ENCODE measurements around the gene B4GALNT2. TPM values are rescaled to one million over a fixed set of nuclear protein-coding genes. Genes with fewer than 3 reads are reported as not detected.

Gene B4GALNT2
- total and polyA plus RNA-seq, 2 of the 13 experiments (the other 11 are each of a cell fraction or from before 2014, with no cell fraction given), result not detected

DNA sequence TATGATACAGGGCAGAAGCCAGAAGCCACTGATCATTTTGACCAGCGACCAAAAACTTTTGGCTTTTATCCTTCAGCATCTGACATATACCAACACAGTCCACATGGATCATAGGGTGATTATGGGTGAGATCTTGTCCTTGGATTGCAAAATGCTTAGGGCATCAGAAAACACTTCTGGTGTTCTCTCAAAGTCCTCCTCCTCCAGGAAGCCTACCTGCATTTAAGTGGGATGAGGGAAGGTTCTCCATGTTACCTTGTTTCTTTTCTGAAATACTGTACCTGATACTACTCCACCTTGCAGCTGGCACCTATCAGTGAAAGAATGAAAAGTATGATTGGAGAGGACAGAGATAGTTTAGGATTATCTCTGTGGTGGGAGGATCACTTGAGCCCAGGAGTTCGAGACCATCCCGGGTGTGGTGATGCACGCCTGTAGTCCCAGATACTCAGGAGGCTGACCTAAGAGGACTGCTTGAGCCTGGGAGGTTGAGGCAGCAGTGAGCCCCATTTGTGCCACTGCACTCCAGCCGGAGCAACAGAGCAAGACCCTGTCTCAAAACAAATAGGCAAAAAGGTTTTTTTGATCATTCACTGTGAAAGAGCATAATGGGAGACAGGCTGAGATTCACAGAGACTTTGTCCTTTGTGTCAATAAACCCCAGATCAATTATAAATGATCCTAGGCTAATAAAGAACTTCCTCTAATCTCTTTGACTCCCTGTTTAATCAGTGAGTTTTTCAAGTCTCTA is 46.8 kb upstream of the B4GALNT2 start (continued):
- TF ChIP-seq, protein P1, sequence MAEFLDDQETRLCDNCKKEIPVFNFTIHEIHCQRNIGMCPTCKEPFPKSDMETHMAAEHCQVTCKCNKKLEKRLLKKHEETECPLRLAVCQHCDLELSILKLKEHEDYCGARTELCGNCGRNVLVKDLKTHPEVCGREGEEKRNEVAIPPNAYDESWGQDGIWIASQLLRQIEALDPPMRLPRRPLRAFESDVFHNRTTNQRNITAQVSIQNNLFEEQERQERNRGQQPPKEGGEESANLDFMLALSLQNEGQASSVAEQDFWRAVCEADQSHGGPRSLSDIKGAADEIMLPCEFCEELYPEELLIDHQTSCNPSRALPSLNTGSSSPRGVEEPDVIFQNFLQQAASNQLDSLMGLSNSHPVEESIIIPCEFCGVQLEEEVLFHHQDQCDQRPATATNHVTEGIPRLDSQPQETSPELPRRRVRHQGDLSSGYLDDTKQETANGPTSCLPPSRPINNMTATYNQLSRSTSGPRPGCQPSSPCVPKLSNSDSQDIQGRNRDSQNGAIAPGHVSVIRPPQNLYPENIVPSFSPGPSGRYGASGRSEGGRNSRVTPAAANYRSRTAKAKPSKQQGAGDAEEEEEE (CRISPR knock-in tag; IDR thresholded peaks at IDR 0.05; ENCODE audit: borderline replicate concordance), result no peak
- TF ChIP-seq GLI4 (CRISPR knock-in tag; IDR thresholded peaks at IDR 0.05; ENCODE audit: borderline replicate concordance), result no peak
- TF ChIP-seq SCMH1 (CRISPR knock-in tag; IDR thresholded peaks at IDR 0.05; ENCODE audit: borderline replicate concordance), result no peak
- no peak for TF ChIP-seq ZNF678 (CRISPR knock-in tag; IDR thresholded peaks at IDR 0.05)
- TF ChIP-seq NFIC (IDR thresholded peaks at IDR 0.05; ENCODE audit: low read length), result no peak
- TF ChIP-seq, protein P2, sequence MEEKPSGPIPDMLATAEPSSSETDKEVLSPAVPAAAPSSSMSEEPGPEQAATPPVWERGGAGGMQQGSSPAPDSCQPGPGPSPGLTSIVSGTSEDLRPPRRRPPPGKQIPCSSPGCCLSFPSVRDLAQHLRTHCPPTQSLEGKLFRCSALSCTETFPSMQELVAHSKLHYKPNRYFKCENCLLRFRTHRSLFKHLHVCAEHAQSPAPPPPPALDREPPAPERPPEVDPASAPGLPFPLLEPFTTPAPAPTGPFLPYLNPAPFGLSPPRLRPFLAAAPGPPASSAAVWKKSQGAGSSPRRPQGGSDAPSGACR (CRISPR knock-in tag; IDR thresholded peaks at IDR 0.05), result no peak
- peak; percentile 77 for TF ChIP-seq GFI1 (CRISPR knock-in tag; IDR thresholded peaks at IDR 0.05; ENCODE audit: borderline replicate concordance)
- TF ChIP-seq ARID3A (IDR thresholded peaks at IDR 0.05; ENCODE audit: low read depth, low read length), result 0 out of 2 replicates have a peak, but pooled peaks have one; percentile 56
- TF ChIP-seq MAFK (conservative IDR thresholded peaks at IDR 0.05 in 1 of 2, IDR thresholded peaks at IDR 0.05 in 1 of 2; ENCODE audit: low read length in 2 of 2), result peak in 1 of 2 experiments; percentile 27; a peak in 1 of 4 replicates
